Endometrial microvascular endothelial cells (primary cell): Measurements from ENCODE around the gene TBL1Y. TPM values are rescaled to one million over a fixed set of nuclear protein-coding genes. Genes with fewer than 3 reads are reported as not detected.
"Not testable (repeated sequence)": the region's sequence is repeated elsewhere in the genome, so short reads cannot be mapped to it uniquely, and the experiment has no call there.

ENCODE experiments used
- in situ Hi-C: cut with HindIII; loops from 2 replicates; pipeline ENCODE4 v1.10.0; 2017; ENCODE audit warnings: low sequenced_read_pairs, low pct_unique_long_range_greater_than_20kb; ENCODE audit errors: inconsistent ontology term
- total RNA-seq: library from RNA; depleted of rRNA; stranded (reverse); fragments of >200 nt; gene quantifications from one replicate; pipeline ENCODE4 v1.2.3, GENCODE V29; 2015; ENCODE audit errors: inconsistent ontology term

The TBL1Y gene
- total RNA-seq, 1 donor from 2014 or later: not detected

DNA sequence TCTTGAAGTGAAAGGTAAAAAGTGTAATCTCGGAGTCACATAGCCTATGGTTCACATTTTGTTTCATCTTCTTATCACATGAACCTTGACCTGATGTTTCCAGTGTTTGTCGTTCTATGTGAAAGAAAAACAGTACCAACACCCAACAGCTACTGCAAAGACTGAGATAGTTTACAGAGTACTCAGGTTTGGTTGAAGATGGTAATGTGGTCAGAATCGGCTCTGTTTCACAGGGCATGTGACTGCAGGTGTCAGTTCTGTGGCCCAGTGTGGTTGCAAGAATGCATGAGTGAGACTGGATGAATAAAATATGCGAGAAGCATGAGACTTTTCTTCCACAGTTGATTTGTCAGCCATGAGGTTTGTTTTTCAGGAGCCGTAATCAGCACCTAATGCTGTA lies 130.2 kb downstream of the TBL1Y start:
- in situ Hi-C loops: no loop called here

DNA sequence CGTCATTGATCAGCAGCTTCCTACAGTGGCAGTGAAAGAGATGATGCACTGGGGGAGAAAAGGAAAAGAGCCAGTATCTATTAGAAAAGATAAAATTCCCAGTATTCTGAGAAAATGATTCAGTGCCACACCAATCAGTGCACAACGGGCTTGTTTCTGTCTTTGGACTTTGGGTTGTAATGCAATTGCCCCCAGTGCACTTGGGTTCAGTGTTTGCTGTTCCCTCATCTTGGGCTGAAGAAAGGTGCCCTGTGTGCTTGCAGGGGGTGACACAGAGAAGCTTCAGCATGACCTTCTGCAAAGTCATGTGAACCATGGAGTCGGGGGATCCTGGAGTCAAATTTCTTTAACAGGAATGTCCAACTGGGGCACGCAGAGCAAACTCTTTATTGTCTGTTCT lies 131.5 kb downstream of the TBL1Y start:
- in situ Hi-C loops: no loop called here

DNA sequence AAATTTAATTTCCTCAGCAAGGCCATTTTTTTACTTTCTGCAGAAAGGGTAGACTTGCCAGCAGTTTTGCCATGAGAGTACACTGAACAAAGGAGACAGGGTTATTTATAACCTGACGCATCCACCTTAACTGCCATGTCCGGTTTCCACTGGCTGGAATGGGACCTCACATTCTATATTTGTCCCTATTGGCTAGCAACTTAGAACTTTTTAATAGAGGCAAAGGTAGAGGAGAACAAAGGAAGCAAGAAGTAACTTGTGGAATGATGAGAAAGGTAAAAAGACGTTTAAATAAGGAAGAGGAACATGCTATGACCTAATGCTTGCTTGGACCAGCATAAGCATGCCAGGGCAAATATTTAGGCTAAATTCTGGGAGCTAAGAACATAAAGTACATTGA lies 142.0 kb downstream of the TBL1Y start:
- in situ Hi-C loops: not testable (repeated sequence)

DNA sequence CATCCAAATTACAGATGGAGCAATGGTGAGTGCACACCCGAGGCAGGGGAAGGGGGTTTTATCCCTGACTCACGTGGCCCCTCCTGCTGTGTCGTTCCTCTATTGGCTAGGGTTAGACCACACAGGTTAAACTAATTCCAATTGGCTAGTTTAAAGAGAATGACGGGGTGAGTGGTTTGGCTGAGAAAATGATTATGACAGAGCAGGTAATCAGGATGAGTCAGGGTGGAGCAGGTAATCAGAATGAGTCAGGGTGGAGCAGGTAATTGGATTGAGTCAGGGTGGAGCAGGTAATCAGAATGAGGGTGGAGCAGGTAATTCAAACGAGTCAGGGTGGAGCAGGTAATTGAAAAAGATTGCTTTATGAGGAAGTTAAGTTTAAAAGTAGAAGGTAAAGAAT lies 146.4 kb downstream of the TBL1Y start:
- in situ Hi-C loops: no loop called here

DNA sequence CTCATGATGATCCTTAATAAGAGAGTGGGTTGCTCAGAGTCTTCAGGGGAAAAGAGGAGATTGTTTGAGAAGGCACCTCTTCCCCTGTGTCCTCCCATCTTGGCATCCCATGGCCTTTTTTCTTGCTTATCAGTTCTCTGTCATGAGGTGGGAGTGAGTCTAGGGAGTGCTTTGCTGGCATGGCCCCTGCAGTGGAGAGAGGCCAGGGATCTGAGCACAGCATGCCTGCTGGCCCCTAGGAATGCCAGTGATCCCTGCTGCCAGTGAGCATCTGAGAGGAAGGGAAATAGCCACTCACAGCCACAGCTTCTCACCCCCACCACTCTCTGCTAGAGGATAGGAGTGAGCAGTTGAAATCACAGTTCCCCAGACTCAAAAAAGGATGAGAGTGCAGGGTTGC lies 168.2 kb downstream of the TBL1Y start:
- in situ Hi-C loops: no loop called here

DNA sequence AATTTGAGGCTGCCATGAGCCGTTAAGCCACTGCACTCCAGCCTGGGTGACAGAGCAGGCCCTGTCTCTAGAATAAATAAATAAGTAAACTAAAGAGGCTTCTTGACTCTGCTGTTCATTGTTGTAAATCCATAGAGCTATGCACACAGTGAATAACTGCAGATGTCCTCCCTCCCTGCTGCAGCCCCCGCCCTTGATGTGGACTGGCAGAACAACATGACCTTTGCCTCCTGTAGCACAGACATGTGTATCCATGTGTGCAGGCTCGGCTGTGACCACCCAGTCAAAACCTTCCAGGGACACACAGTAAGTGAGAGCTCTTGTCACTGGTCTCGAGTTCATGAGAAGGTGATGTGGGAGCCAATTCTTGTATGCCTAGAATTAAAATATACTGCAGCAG lies 170.1 kb downstream of the TBL1Y start:
- in situ Hi-C loops: not testable (repeated sequence)

DNA sequence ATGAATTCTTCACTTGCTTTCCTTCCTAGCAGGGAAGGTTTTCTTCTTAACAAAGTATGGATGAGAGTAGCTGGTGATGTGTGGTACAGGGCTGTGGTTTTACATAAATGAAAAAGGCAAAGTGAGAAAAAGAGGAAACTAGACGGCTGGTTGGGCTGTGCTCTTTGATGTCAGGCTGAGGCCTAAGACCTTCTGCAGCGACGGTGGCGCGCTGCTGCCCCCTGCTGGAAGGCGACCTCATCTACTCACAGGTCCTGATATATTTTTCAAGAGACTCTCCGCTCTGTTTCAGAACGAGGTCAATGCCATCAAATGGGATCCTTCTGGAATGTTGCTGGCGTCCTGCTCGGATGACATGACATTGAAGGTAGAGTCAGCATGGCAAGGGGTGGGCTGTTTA lies 175.1 kb downstream of the TBL1Y start:
- in situ Hi-C loops: no loop called here

DNA sequence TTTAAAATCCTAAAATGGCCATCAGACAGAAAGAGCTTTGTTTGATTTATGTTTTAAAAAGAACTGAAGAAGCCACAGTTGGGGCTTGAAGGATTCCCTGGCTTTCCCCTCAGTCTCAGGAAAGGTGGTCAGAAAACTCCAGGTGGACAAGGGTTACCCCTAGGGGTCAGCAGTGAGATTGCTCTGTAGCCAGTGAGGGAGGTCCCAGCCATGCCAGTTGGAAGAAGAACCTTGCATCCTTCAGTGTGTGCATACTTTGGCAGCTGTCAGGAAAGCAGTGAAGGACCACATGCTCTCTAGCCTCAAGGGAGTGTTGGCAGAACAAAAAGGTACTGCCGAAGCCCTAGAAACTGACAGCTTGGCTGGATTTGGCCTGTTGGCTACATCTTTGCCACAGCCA lies 182.3 kb downstream of the TBL1Y start:
- in situ Hi-C loops: no loop called here

DNA sequence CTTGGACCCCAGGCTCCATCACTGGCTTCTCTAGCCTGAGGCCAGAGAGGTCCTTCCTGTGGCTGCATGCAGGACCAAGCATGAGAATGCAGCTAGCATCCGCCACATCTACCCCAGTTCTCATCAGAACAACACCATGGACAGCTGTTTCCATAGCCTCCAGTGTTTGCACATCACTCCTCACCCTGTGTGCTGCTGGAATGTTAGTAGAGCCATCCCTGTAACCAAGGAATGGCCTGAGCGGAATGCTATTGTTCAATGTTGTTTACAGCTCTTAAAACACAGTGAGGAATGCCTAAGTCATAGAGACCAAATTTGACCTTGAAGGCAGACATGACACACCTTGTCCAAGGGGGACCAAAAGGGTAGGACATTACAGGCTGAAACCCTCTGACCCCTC lies 183.9 kb downstream of the TBL1Y start:
- in situ Hi-C loops: no loop called here

DNA sequence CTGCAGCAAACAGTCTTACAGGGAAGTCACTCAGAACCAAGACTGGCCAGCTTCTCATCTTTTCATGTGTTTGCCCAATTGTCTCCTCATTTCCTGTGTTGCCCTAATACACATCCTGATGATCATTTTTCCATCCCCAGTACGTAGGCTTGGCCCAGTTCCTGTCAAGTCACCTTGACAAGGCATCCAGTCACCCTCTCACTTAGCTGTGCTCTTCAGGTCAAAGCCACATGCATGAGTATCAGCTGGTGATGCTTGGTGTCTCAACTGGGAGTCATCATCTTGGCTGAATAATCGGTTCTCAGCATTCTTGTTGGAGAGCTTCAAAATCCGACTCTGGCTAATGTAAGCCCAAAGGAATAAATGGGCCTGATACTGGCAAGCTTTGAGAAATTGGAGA lies 186.5 kb downstream of the TBL1Y start:
- in situ Hi-C loops: no loop called here

DNA sequence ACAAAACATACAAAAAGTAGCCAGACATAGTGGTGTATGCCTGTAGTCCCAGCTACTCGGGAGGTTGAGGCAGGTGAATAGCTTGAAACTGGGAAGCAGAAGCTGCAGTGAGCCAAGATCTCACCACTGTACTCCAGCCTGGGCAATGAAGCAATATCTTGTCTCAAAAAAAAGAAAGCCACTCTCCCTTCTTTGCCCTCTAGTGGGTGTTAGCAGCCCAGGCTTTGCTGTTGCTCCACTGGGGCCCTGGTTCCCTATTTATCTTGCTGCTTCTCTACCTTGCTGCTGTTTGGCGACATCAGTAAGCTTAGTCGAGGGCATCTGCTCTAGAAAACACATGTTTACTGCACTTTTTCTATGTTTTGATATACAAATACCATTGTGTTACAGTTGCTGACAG lies 189.2 kb downstream of the TBL1Y start:
- in situ Hi-C loops: no loop called here

DNA sequence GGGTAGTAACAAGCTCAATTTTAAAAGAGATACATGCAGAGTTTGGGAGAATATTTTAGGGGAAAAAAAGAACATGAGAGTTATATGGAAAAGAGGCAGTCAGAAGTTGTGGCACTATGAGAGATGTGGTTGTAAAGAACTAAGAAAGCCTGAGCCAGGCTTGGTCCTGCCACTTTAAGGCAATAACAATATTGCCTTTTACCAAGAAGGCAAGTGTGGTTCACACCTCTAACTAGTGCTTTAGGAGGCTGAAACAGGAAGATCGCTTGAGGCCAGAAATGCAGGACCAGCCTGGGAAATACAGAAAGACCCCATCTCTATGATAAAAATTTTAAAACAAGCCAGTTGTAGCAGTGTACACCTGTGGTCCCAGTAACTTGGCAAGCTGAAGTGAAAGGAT lies 192.2 kb downstream of the TBL1Y start:
- in situ Hi-C loops: no loop called here

DNA sequence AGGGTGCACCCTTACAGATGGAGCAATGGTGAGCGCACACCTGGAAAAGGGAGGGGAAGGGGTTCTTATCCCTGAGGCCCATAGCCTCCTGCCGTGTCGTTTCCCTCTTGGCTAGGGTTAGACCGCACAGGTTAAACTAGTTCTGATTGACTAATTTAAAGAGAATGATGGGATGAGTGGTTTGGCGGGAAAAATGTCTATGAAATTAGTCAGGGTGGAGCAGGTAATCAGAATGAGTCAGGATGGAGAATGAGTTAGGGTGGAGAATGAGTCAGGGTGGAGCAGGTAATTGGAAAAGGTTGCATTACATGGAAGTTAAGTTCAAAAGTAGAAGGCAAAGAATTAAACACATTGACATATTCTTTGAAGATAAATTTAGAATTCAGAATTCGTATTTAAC lies 196.7 kb downstream of the TBL1Y start:
- in situ Hi-C loops: no loop called here

DNA sequence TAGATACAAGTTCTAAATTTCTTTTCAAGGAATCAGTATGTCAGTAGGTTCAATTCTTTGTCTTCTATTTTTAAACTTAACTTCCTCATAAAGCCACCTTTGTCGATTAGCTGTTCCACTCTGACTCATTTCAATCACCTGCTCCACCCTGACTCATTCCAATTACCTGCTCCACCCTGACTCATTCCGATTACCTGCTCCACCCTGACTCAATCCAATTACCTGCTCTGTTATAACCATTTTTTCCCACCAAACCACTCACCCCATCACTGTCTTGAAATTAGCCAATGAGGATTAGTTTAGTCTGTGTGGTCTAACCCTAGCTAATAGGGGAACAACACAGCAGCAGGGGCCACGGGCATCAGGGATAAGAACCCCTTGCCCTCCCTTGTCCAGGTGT lies 199.6 kb downstream of the TBL1Y start:
- in situ Hi-C loops: no loop called here

DNA sequence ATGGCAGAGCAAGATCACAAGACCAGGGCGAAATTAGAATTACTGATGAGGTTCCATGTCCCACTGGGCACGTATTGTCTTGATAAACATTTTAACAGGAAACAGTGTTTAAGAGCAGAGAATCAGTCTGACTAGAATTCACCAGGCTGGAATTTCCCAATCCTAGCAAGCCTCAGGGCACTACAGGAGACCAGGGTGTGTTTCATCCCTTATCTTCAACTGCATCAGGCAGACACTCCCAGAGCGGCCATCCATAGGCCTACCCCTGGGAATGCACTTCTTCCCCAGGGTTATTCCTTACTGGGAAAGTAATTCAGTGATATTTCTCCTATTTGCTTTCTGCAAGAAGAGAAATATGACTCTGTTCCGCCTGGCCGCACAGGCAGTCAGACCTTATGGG lies 205.4 kb downstream of the TBL1Y start:
- in situ Hi-C loops: no loop called here

DNA sequence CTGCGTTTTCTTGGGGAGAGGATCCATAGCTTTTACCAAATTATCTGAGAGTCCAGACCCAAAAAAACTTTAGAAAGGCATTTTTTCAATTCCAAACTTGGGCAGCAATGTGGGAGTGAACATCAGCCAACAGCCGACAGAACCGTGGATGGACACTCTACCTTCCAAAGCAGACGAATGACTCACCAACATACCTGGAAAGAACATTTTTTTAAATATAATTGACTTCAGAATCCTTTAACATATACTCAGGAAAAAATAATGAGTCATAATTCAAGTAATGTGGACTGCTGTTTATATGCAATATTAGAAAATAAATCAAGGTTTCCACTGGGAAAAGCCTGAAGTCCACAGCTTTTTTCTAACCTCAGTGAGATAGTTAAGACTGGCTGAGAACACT lies 211.7 kb downstream of the TBL1Y start:
- in situ Hi-C loops: no loop called here

DNA sequence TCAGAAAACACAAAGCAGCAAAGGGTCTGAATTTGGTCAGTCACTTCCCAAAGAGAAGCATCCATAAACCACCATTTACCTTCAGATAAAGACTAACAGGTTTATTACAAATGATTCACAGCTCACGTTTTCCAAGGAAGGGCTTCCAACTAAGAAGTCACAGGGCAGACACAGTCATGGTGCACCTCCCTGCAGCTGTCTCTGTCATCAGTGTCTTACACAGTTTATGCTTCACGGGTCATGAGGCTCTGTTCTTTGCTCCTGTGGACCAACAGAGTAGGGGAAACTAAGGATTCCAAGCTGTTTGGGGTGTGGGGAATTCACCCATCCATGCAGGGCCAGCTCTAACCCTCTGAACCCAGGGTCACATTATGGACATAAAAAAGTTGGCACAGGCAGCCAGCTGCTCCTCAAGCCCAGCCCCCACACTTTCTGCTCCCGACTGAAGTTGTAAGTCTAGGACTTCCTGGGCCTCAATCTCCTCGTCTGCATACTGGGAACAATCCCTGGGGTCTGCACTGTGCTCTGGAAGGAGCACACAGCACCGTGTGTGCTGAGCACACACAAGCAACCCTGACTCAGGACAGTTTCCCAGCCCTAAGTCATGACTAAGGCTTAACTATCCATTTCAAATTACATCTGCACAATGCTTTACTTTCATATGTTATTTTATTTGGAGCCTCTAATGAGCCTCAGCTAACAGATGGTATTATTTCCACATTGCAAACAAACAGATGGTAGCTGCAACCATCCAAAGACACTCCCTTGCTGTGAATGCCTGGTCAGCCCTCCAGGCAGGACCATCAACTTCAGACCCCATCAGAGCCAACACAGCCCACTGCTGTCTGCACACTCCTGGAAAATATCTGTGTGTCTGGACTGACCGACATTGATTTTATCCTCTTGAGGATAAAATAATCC lies 214.9 kb downstream of the TBL1Y start:
- in situ Hi-C loops: no loop called here

DNA sequence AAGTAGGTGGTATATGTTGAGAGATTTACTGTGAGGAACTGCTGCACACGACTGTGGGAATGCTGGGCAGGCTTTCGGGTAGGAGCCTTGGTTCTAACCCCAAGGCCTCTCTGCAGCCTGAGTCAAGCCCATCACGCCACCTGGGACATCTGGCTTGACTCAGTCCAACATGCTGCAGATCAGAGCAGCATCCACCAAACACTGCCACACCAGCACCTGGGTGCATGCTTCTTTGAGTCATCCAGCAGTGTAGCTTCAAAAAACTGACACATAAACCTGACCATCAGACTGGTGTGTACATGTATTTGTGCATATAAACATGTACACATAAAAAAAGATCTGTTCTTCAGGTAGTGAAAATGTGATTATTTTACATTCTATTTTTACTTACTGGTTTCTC lies 217.7 kb downstream of the TBL1Y start:
- in situ Hi-C loops: no loop called here
